A549 (cell line): ENCODE measurements around the gene NUCKS1. TPM values are rescaled to one million over a fixed set of nuclear protein-coding genes. Genes with fewer than 3 reads are reported as not detected.
A peak's percentile ranks its signal among the peaks of the same experiment; 100 is the strongest.

Source experiments
- ATAC-seq, 2 experiments: fragments of 200-7000 bp in 1 of 2; fragments of >200 bp in 1 of 2; cut with Nextera tagmentation in 1 of 2; cut with Tn5 transposase in 1 of 2; 3 replicates each; pipeline versions ENCODE4 v1.8.0 to v1.9.1; 2018 to 2020; ENCODE audit warnings: mild to moderate bottlenecking in 1 of 2, moderate library complexity in 1 of 2
- CTCF ChIA-PET: fragments of 300-600 bp; sonication (Branson Sonifier 250); formaldehyde crosslinking; extraction: SDS; loops from one replicate; lab custom pipeline; 2021; ENCODE audit warnings: antibody characterized with exemption, inconsistent platforms; lab: Yijun Ruan, JAX
- POLR2A ChIA-PET: fragments of 350-600 bp; formaldehyde crosslinking; extraction: SDS; loops from one replicate; lab custom pipeline; 2021; ENCODE audit warnings: antibody characterized with exemption, inconsistent platforms; lab: Yijun Ruan, JAX
- DNase-seq, 2 experiments: peaks; one replicate each; pipeline versions ENCODE4 v3.0.0 to v3.0.0-alpha.2; 2011 to 2016; ENCODE audit warnings: low read depth in 1 of 2, low spot score in 1 of 2
- FAIRE-seq: peaks from 2 replicates; lab custom pipeline; 2011; peaks lifted over from hg19 to GRCh38; lab: Jason Lieb, UNC
- H3K27ac ChIP-seq, 2 experiments: fragments of >200 bp; sonication (Bioruptor Twin); formaldehyde crosslinking; 3 replicates each; pipeline ENCODE4 v1.5.1; 2016 to 2017
- H3K4me1 ChIP-seq: fragments of >200 bp; sonication (Bioruptor Twin); formaldehyde crosslinking; 3 replicates; pipeline ENCODE4 v1.6.1; 2016
- H3K4me2 ChIP-seq: fragments of >200 bp; sonication (Bioruptor Twin); formaldehyde crosslinking; 3 replicates; pipeline ENCODE4 v1.6.1; 2016
- H3K4me3 ChIP-seq: fragments of >200 bp; sonication (Bioruptor Twin); formaldehyde crosslinking; 3 replicates; pipeline ENCODE4 v1.5.1; 2016
- H3K9me3 ChIP-seq: fragments of >200 bp; sonication (Bioruptor Twin); formaldehyde crosslinking; 3 replicates; pipeline ENCODE4 v1.6.1; 2016
- CEBPB ChIP-seq, 2 experiments: fragments of >200 bp in 1 of 2; sonication (Bioruptor Twin) in 1 of 2; formaldehyde crosslinking in 1 of 2; IDR thresholded peaks; 2 replicates each; pipeline ENCODE4 v1.6.1; 2012 to 2016
- CHD2 ChIP-seq: fragments of 150-350 bp; IDR thresholded peaks from 2 replicates; pipeline ENCODE4 v1.6.1; 2014; ENCODE audit warnings: low read length; ENCODE audit not compliant: partially characterized antibody
- ELK1 ChIP-seq: fragments of 150-350 bp; IDR thresholded peaks from 2 replicates; pipeline ENCODE4 v1.6.1; 2014; ENCODE audit warnings: low read depth, mild to moderate bottlenecking, low read length
- EP300 ChIP-seq, 2 experiments: fragments of >200 bp; sonication (Bioruptor Twin); formaldehyde crosslinking; IDR thresholded peaks; 2 replicates in 1 of 2; 3 replicates in 1 of 2; pipeline ENCODE4 v1.6.1; 2016 to 2017
- FOSL2 ChIP-seq, 2 experiments: fragments of 450-650 bp in 1 of 2; fragments of >200 bp in 1 of 2; sonication (Bioruptor Twin) in 1 of 2; formaldehyde crosslinking; IDR thresholded peaks; 2 replicates each; pipeline versions ENCODE4 v1.5.0 to v1.6.1; 2016 to 2020; ENCODE audit warnings: mild to moderate bottlenecking in 1 of 2, moderate library complexity in 1 of 2
- FOXS1 ChIP-seq: fragments of 250-450 bp; sonication (Bioruptor Pico); IDR thresholded peaks from 2 replicates; pipeline ENCODE4 v1.5.0; 2020; ENCODE audit warnings: mild to moderate bottlenecking, moderate library complexity
- HOXA7 ChIP-seq: fragments of 250-450 bp; sonication (Bioruptor Pico); IDR thresholded peaks from 2 replicates; pipeline ENCODE4 v1.5.0; 2020; ENCODE audit warnings: mild to moderate bottlenecking, moderate library complexity
- JUN ChIP-seq, 2 experiments: fragments of >200 bp; sonication (Bioruptor Twin); formaldehyde crosslinking; IDR thresholded peaks; 2 replicates in 1 of 2; 3 replicates in 1 of 2; pipeline ENCODE4 v1.6.1; 2016 to 2017
- KDM1A ChIP-seq: fragments of 200-600 bp; sonication (generic); IDR thresholded peaks from 2 replicates; pipeline ENCODE4 v1.6.1; 2016; ENCODE audit warnings: low read depth, mild to moderate bottlenecking
- KDM5A ChIP-seq: fragments of 200-600 bp; sonication (generic); IDR thresholded peaks from 2 replicates; pipeline ENCODE4 v1.6.1; 2016; ENCODE audit warnings: antibody characterized with exemption, mild to moderate bottlenecking
- MAX ChIP-seq: IDR thresholded peaks from 2 replicates; pipeline ENCODE4 v1.6.1; 2012
- MAZ ChIP-seq: fragments of 150-350 bp; IDR thresholded peaks from 2 replicates; pipeline ENCODE4 v1.6.1; 2014; ENCODE audit warnings: antibody characterized with exemption, low read depth, low read length, borderline replicate concordance
- NFE2L2 ChIP-seq: fragments of 150-350 bp; conservative IDR thresholded peaks from 2 replicates; pipeline ENCODE4 v1.6.1; 2014; ENCODE audit warnings: low read length
- NPAS2 ChIP-seq: fragments of 250-450 bp; sonication (Bioruptor Pico); IDR thresholded peaks from 2 replicates; pipeline ENCODE4 v1.8.0; 2022; ENCODE audit warnings: mild to moderate bottlenecking, moderate library complexity, borderline replicate concordance
- PHF8 ChIP-seq: fragments of 200-600 bp; sonication (generic); IDR thresholded peaks from 2 replicates; pipeline ENCODE4 v1.6.1; 2016; ENCODE audit warnings: low read depth, mild to moderate bottlenecking, antibody characterized with exemption, moderate library complexity, borderline replicate concordance
- POLR2AphosphoS2 ChIP-seq: conservative IDR thresholded peaks from 2 replicates; pipeline ENCODE4 v1.6.1; 2012; ENCODE audit warnings: low read length, improper control_type of control experiment, inconsistent platforms
- REST ChIP-seq: fragments of 200-600 bp; sonication (generic); IDR thresholded peaks from 2 replicates; pipeline ENCODE4 v1.6.1; 2016; ENCODE audit warnings: antibody characterized with exemption, mild to moderate bottlenecking, moderate library complexity
- ZNF302 ChIP-seq: fragments of 250-450 bp; sonication (Bioruptor Pico); IDR thresholded peaks from 2 replicates; pipeline ENCODE4 v1.9.0; 2021; ENCODE audit warnings: inconsistent platforms, mild to moderate bottlenecking, moderate library complexity
- WGBS: methylation state at CpG from one replicate; pipeline ENCODE4 v1.1.6; 2017; ENCODE audit errors: missing lambda C conversion rate; 5-methylcytosine and 5-hydroxymethylcytosine counted together
- polyA plus RNA-seq, 4 experiments: library from polyadenylated mRNA; depleted of rRNA in 3 of 4; stranded (reverse); fragments of >200 nt; fragmentation: RNase III in 1 of 4; extraction: RNeasy Plus Mini Kit Qiagen cat#74134 plus additional on column Dnase treatment in 1 of 4; gene quantifications; 2 replicates in 3 of 4; 3 replicates in 1 of 4; pipeline ENCODE4 v1.2.3, GENCODE V29; 2011 to 2017

Gene NUCKS1
- polyA plus RNA-seq, 2 of the 4 experiments (the other 2 are of a cell fraction), result 141 to 190 TPM

- no peak for TF ChIP-seq CEBPB (IDR thresholded peaks at IDR 0.05)
- no peak for TF ChIP-seq NFE2L2
- TF ChIP-seq KDM1A, result no peak
- no peak; the same call in 1 of the 2 replicates for TF ChIP-seq PHF8
- no peak for TF ChIP-seq FOXS1 (CRISPR knock-in tag)
- TF ChIP-seq MAZ, result no peak; the same call in 1 of the 2 replicates
- TF ChIP-seq MAX, result peak; percentile 59; the same call in 1 of the 2 replicates
- no peak for TF ChIP-seq FOSL2 (IDR thresholded peaks at IDR 0.05)
- no peak for TF ChIP-seq FOSL2 (CRISPR knock-in tag; IDR thresholded peaks at IDR 0.05)
- no peak for TF ChIP-seq ELK1
- TF ChIP-seq, all 56 proteins: peak for 12
These were observed 496 bp downstream of the NUCKS1 start (continued) for GRCh38 chr1:205749234-205750137.

- Histone ChIP-seq H3K9me3 (no peaks in the 10 kb centered on the region), H3K4me2 (peak overlapping the region; percentile 98), H3K4me1 (peaks cover 39% of the 10 kb centered on the region), H3K4me3 (peak overlapping the region; percentile 99), H3K27ac (peak overlapping the region; percentile 99 to 100)
- TF ChIP-seq KDM5A, result peak; percentile 46; the same call in 1 of the 2 replicates
- peak; percentile 93 for TF ChIP-seq REST
- peak; percentile 28; the same call in 1 of the 2 replicates for TF ChIP-seq PHF8
- TF ChIP-seq EP300 (IDR thresholded peaks at IDR 0.05), result no peak
- TF ChIP-seq CHD2, result peak; percentile 85
- FAIRE-seq, result no peak
- peak; percentile 63 to 69 for ATAC-seq
- ChIA-PET POLR2A (interaction anchor here (1.2 kb wide), 1 partner anchor 9 kb away, joined by 11 read pairs; no protein-coding TSS in a partner anchor), CTCF (interaction anchor here (0.6 to 1.7 kb wide), 5 partner anchors 11 to 91 kb away, joined by 3 to 7 read pairs (median 3); no protein-coding TSS in a partner anchor)
- peak in 1 of 2 experiments; percentile 38 for DNase-seq
- 3% methylated on average over 25 of the region's 25 CpGs for WGBS
These were observed 1.4 kb downstream of the NUCKS1 start for GRCh38 chr1:205748403-205749233.

- 73% methylated on average over 5 of the region's 5 CpGs for WGBS
- DNase-seq (no peak), ATAC-seq (no peak), FAIRE-seq (no peak)
- ChIA-PET CTCF (interaction anchor here (1.3 to 1.7 kb wide), 2 partner anchors 89 to 155 kb away, joined by 3 read pairs; no protein-coding TSS in a partner anchor), POLR2A (no interaction called here)
- no peaks in the 10 kb centered on the region for H3K9me3 ChIP-seq
- peak overlapping the region; percentile 99; the same call in 1 of the 3 replicates for H3K4me3 ChIP-seq
- no peak for TF ChIP-seq NPAS2 (CRISPR knock-in tag)
- TF ChIP-seq ZNF302 (CRISPR knock-in tag), result no peak
- no peak for TF ChIP-seq HOXA7 (CRISPR knock-in tag)
- TF ChIP-seq CEBPB (IDR thresholded peaks at IDR 0.05), result no peak
- TF ChIP-seq REST, result 0 out of 2 replicates have a peak, but pooled peaks have one; percentile 18
- TF ChIP-seq JUN (IDR thresholded peaks at IDR 0.05), result peak in 1 of 2 experiments; percentile 28; a peak in 1 of 5 replicates
- TF ChIP-seq POLR2AphosphoS2, result 0 out of 2 replicates have a peak, but pooled peaks have one; percentile 59
- peak overlapping the region; percentile 98 for H3K4me2 ChIP-seq
- no peak overlapping the region for H3K27ac ChIP-seq
- H3K4me1 ChIP-seq, result peaks cover 48% of the 10 kb centered on the region
These were observed 3.1 kb downstream of the NUCKS1 start for GRCh38 chr1:205746757-205747412.
